Left hindlimb (tissue), 1 donor: ENCODE results near the gene RGS3.

Experiments used
- DNase-seq: peaks from one replicate; pipeline ENCODE4 v3.0.0-alpha.2; 2018

RGS3 gene

GRCh38 chr9:113492343-113493202, 29.0 kb downstream of the RGS3 start:
- no peak for DNase-seq

- DNase-seq, result no peak
Measured at GRCh38 chr9:113493203-113493520, 29.6 kb downstream of the RGS3 start.

GRCh38 chr9:113495526-113495925, 32.0 kb downstream of the RGS3 start:
- no peak for DNase-seq

DNA sequence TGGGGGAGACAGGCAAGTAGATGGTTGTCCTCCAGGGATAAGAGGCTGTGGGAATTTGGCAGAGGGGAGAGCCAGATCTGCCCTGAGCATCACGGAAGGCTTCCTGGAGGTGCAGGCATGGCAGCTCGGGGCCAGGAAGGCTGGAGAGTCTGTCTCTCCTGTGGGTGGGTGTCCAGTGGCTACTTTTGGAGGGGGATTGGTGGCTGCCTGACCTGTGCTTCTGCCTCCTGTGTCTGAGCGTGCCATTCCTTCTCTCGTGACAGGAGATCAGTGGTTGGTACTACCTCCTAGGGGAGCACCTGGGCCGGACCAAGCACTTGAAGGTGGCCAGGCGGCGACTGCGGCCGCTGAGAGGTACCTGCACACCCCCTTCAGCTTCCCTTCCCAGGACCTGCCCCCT, 33.5 kb downstream of the RGS3 start:
- no peak for DNase-seq

DNA sequence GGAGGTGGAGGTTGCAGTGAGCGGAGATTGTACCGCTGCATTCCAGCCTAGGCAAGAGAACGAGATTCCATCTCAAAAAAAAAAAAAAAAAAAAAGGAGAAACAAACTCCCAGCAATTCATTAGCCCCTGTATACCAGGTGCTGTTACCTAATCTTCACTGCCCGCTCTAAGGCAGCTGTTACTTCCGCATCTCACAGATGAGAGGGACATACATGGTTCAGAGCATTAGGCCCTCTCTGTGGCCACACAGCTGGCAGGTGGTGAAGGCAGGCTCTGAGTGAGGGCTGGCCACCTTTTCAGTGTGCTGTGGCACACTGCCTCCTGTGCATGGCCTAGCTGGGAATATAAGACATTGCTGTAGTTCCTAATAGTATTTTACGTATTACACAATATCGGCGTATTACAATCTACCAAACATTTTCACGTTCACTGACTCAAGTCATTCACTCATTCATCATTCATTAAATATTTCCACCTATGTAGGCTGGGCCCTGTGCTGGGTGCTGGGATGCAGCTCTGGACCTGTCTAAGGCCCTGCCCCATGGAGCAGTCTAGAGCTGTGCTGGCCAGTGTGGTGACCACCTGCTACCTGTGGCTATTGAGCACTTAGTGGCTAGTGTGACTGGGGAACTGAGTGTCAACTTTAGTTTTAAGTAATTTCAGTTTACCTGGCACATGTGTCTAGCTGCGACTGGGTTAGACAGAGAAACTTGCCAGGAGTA, 35.8 kb downstream of the RGS3 start:
- no peak for DNase-seq

GRCh38 chr9:113499876-113500497, 36.5 kb downstream of the RGS3 start:
- DNase-seq, result no peak

DNA sequence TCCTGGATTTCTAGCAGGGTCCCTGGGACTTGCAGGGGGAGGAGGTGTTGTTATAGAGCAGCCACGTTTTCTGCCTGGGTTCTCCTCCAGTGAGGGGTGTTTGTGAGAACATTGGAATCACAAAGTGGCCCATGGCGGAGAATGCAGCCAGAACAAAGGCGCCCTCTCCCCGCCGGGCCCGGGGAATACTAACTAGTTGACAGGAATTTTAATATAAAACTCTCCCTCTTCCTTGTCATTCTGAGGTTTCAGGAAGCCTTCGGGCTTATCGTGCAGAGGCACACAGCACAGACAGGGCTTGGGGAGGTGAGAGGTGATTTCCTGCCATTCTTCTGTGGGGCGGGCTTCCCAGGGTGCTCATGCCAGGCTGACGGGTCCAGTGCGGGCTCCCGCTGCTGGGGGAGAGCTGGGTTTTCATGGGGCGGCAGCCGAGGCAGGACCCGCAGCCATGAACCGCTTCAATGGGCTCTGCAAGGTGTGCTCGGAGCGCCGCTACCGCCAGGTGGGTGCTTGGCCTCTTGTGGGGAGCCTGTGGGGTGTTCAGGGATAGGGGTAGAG, 37.7 kb downstream of the RGS3 start:
- DNase-seq, result no peak

GRCh38 chr9:113501852-113502251, 38.3 kb downstream of the RGS3 start:
- no peak for DNase-seq

- no peak for DNase-seq
Measured at GRCh38 chr9:113502427-113503034, 39.0 kb downstream of the RGS3 start.

- DNase-seq, result no peak
Measured at GRCh38 chr9:113503131-113503541, 39.6 kb downstream of the RGS3 start.

- DNase-seq, result no peak
Measured at GRCh38 chr9:113503613-113504211, 40.2 kb downstream of the RGS3 start.

GRCh38 chr9:113504725-113505590, 41.4 kb downstream of the RGS3 start:
- DNase-seq, result no peak

GRCh38 chr9:113506090-113506589, 42.6 kb downstream of the RGS3 start:
- no peak for DNase-seq

- no peak for DNase-seq
Measured at GRCh38 chr9:113507256-113507655, 43.7 kb downstream of the RGS3 start.

GRCh38 chr9:113508111-113508749, 44.7 kb downstream of the RGS3 start:
- no peak for DNase-seq

DNA sequence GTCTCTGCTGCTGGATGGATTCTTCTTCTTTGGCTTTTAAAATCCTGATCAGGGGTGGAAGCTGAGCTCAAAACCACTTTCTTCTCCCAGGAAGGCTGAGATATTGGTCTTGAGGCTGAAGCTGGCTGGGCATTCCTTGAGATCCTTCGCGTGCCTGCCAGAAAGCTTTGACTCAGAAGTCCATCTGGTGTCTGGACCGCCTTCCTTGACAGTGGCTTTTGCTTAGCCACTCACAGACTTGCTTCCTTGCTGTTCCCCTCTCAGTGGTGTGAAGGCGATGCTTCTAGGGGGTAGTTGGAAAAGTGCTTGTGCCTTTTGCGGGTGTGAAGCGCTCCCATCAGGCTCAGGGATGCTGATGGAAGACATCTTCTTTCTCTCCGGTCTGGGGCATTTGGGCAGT, 45.9 kb downstream of the RGS3 start:
- no peak for DNase-seq

DNA sequence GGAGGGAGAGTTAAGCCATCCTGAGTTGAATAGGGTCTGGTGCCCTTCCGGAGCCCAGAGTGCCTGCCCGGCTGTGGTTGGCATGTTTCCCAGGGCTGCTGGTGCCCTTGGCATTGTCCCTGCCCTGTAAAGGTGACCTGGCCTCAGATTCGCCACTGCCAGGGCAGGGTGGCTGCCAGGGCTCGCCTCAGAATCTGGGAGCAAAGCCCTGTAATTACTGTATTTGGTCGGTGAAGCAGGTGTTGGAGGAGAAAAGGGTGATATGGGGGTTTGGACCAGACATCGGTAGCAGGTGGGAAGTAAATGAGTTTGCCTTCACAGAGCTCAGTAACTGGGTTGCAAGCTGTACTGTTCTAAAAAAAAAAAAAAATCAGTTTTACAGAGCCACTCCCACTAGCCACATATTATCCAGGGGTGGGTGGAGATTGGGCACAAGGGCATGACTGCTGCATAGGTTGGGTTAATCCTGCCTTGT, 47.6 kb downstream of the RGS3 start:
- DNase-seq, result no peak

DNA sequence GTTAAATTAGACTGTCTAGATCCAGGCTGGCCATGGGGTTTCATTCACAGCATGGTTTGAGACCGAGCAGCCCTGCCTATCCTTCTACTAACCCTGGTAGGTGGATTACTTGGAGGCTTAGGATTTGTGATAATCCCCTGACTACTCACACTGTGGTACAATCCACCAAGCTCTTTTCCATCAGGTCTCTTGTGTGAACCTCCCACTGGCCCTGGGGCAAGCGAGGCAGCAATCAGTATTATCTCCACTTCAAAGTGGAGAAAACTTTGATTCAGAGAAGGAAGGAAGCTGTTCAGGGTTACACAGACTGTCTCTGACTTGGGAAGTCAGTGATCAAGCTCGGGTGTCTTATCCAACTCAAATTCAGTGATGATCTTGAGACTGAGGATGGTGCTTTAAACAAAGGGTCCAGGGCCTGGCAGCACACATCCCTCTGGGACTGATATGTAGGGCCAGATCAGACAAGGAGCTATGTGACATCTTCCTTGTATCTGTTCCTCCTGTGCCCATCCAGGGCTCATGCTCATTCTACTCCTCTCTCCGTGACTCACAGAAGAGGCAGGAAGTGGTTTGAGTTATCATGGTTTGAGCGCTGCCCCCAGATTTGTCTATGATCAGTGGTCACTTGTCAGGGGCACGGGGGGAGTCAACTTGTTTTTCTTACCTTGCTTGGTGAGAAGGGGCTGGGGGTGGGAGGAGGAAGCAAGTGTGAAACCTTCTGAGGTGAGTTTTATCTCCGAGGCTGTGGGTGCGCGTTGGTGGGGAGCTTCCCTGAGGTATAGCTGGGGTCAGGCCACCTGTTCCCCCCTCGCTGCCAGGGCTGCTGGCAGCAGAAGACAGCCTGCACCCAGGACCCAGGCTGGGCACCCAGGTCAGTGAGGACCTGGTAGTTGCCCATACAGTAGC, 48.6 kb downstream of the RGS3 start:
- DNase-seq, result no peak

DNA sequence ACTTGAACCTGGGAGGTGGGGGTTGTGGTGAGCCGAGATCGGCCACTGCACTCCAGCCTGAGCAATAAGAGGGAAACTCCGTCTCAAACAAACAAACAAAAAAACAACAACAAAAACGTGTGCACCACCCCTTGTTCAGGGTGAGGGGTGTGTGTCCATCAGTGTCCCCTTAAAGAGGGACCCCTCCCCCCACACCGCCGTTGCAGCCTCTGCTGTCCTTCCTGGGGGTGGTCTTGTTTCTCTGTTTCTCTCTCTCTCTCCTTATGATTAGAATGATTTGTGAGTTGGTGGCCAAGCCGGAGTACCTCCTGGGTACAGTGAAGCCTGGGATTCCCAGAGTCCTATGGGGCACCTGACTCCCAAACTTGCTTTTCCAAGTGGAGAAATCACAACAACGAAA, 49.6 kb downstream of the RGS3 start:
- DNase-seq, result no peak

- DNase-seq, result no peak
Measured at GRCh38 chr9:113513536-113513935, 50.0 kb downstream of the RGS3 start.
